HG03066 (cell line): ENCODE data around the gene OTOL1.

Source experiments
- ATAC-seq: cut with Tn5 transposase; IDR thresholded peaks from one replicate; pipeline ENCODE4 v1.9.1; 2021; ENCODE audit warnings: low read depth; ENCODE audit not compliant: unreplicated experiment

Gene OTOL1

DNA sequence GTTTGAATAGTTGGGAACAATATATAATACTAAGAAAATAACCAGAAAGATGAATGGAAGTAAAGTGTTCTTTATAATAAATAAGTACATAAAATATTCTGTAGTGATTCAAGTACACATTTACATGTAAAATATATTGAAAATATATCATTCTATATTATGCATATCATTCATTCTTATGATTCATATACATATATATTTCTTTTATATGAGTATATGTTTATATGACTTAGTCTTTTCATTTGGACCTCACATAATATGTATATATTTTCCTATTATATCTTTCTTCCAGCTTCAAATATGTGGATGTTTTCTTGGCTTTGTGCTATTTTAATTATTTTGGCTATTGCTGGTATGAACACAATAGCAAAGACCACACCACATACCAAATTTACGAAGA, at the start of gene OTOL1:
Gene OTOL1, plus strand, starts transcription at position 301 of the 400 bp plus-strand sequence. Its CDS starts 0 bp downstream, at position 301.
- no peak for ATAC-seq

GRCh38 chr3:161449785-161450184, 46.8 kb upstream of the OTOL1 start:
- no peak for ATAC-seq

DNA sequence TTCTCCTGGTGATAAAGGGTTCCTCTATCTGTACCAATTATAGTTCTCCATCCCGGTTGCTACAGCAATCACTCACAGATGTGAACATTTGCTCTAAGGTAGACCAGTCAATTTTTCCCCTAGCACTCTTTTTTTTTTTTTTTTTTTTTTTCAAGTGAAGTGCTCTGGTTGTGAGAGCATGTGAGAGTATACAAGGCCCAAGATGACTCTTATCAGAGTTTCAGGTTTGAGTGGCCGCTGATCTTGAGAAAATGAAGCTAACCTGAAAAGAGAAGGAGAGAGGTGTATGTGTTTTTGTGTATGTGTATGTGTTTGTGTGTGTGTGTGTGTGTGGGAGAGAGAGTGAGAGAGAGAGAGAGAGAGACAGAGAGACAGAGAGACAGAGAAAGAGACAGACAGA, 44.4 kb upstream of the OTOL1 start:
- ATAC-seq: no peak

DNA sequence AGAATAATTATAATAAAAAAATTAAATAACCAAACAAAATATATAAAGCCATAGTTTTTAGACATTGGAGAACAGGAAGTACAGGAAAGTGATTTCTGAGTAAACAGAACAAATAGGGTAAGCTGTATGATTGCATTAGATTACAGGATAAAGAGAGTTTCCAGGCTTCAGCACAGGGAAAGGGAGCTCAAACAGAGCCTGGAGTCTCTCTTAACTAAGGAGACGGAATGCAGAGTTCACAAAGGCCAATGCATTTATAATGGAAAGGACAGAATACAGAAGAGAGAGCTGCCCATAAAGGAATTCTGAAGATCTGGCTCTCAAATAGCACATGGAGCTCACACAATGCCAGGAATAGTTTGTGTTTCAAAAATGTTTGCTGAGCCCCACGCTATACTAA, 42.0 kb upstream of the OTOL1 start:
- no peak for ATAC-seq

DNA sequence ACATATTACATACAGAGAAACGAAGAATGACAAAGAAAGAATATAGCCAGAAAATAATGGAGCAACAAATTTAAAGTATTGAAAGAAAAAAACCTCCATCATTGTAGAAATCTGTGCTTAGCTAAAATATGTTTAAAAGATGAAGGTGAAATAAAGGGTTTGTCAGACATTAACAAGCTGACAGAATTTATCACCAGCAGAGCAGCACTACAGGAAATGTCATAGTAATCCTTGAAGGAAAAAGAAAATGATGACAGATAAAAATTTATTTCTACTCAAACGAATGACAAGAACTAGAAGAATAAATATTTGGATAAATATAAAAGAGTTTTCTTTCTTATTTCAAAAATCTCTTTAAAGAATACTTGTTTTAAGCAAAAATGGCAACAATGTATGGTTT, 40.6 kb upstream of the OTOL1 start:
- ATAC-seq: no peak

DNA sequence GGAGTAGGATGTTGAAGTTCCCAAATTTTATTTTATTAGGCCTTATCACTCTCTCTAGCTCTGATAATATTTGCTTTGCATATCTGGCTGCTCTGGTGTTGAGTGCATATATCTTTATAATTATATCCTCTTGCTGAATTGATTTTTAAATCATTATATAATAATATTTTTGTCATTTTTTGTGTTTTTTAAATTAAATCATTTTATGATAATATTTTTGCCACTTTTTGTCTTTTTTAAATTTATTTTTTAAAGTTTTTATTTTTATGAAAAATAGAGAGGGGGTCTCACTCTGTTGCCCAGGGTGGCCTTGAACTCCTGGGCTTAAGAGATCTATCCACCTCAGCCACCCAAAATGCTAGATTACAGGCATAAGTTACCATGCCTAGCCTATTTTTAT, 34.5 kb upstream of the OTOL1 start:
- no peak for ATAC-seq

DNA sequence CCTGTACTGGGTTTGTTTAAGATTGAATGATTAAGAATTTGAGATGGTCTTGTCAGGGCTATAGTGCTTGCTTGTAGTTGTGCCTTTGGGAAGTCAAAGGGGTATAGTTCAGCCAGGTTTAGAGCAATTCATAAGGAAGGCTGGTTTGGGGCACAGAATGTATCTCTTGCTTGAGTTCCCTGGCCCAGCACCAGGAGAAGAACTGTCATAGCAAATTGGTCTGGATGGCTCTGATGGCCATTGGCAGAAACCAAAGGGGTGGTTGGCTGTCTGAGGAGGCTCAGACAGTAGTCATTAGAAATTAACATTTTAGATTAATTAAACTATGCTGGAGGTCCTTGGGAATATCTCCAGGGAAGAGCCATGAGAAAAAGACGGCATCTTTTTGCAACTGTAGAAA, 25.4 kb upstream of the OTOL1 start:
- no peak for ATAC-seq

DNA sequence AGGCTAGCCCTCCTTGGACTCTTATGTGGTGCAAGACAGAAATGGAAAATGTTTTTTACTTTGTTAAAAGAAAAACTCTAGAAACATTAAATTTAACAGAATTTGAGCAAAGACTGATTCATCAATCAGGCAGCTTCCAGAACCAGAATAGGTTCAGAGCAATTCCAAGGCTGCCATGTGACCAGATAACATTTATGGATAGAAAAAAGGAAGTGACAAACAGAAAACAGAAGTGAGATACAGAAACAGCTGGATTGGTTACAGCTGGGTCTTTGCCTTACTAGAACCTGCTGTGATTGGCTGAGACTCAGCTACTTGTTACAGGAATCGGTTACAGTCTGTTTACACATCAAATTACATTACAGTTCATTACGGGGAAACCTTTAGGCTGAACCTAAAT, 22.5 kb upstream of the OTOL1 start:
- ATAC-seq: no peak

- no peak for ATAC-seq
These were observed 21.9 kb upstream of the OTOL1 start for GRCh38 chr3:161474741-161475140.

DNA sequence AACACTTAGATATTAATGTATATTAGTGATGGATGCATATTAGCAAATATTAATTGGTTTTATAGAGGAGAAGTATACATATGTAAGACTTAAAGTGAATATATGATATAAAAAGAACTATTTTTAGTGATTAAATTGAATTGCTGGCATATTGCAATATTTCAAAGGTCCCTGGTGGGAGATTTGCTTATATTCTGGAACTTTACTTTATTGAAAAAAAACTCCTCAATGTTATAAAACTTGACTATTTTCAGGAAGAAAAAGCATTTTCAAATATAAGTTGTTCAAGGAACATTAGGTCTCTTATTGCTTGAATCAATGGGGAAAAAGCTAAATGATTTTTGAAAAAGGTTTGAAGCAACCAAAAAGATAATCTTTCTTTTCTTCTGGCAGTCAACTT, 21.4 kb upstream of the OTOL1 start:
- ATAC-seq: no peak

DNA sequence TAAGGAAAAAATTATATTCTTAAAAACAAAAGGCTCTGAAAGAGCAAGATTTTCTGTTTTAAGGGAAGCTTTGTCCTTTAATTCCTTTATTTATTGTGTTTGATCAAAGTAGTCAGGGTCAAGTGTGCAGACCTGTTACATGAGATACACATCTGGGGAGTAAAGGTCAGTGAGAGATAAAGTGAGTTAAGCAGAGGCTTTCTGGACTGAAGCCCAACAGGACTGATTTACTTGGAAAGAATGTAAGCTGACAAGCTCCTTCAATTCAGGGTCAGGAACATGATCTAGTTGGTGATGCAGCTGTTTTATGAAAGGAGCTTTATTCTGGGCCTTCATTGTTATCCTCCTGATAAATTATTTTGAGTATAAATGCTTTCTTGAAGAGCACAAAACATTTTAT, 20.7 kb upstream of the OTOL1 start:
- no peak for ATAC-seq

- no peak for ATAC-seq
These were observed 12.4 kb upstream of the OTOL1 start for GRCh38 chr3:161484226-161484625.

DNA sequence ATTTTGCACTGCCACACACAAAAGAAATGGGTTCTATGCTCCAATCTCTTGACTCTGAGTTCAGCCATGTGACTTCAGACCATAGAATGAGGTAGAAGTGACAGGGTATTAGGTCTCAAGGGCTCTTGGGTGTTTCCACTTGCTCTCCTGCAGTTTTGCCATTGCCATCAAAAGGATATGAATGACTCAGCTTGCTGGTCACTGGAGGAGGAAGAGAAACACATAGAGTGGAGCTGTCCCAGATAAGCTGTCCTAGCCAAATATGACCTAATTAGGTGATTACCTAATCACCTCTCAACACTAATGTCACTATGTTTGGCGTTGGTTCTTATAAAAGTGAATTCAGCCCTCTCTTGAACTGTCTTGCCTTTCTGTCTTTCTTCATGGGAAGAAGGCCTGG, 8.3 kb upstream of the OTOL1 start:
- ATAC-seq: peak; percentile 35

GRCh38 chr3:161489395-161489794, 7.2 kb upstream of the OTOL1 start:
- peak; percentile 96 for ATAC-seq

GRCh38 chr3:161490845-161491244, 5.8 kb upstream of the OTOL1 start:
- peak; percentile 38 for ATAC-seq

DNA sequence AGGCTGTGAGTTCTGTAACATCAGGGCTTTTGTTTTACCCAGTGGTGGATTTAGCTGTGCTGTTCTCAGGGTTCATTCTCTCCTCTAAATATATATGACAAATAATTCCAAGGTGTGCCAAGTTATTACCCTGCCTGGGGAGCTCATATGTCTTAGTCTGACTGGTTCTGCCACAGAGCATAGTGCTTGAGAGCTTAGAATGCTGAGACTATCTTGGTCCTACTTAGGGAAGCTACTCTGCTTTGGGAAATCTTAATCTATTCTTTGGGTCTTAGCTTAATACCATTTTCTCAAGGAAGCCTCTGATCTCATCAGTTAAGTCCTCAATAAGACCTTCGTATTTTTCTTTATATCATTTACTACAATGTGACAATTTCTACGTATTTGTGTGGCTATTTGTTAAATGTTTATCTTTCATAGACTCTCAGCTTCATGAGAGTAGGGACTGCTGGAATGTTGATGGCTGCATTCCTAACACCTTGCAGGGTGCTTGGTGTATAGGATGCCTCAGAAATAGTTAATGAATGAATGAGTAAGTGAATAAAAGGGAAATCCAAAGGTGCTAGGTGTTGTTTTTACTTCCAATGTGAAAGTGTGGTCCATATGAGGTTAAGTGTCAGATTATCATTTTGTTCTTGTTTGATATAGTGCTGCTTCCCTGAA, 1.8 kb downstream of the OTOL1 start:
- no peak for ATAC-seq

DNA sequence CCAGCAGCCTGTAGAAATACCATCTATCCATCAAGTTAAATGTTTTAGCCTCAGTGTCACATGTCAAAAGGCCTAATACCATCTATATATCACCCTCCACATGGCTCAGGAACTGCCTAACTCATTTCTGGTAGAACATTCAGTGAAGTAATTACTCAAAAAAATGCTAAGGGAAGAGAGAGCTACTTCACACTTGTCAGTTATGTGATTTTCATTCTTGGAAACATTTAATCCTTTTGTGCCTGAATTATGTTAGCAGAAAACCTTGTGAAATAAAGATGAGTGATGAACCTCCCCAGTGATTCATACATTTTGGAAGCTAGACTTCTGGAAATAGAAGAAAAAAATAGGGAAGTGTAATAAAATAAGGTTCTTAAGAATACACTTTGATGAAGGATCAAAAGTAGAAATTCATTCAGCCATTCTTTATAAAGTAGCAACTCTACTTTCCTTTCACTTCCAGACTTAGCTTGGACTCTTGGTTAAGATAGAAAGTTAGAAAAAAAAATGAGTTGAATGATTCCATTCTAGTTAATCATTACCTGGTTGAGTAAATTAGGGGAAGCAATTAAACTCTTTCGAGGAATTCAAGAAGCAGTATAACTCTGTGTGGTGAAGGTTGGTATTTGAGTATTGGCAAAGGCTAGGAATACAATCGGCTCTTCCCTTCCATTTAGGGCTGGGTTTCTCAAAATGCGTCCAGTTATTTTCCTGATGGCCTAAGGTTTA, 3.6 kb downstream of the OTOL1 start:
- ATAC-seq: no peak

DNA sequence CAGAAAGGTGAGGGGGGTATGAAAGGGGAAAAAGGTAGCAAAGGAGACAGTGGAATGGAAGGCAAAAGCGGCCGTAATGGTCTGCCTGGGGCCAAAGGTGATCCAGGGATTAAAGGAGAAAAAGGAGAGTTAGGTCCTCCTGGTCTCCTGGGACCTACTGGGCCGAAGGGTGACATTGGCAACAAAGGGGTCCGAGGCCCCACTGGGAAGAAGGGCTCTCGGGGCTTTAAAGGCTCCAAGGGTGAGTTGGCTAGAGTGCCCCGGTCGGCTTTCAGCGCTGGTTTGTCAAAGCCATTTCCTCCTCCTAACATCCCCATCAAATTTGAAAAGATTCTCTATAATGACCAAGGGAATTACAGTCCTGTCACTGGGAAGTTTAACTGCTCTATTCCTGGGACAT, 6.7 kb downstream of the OTOL1 start:
- no peak for ATAC-seq

DNA sequence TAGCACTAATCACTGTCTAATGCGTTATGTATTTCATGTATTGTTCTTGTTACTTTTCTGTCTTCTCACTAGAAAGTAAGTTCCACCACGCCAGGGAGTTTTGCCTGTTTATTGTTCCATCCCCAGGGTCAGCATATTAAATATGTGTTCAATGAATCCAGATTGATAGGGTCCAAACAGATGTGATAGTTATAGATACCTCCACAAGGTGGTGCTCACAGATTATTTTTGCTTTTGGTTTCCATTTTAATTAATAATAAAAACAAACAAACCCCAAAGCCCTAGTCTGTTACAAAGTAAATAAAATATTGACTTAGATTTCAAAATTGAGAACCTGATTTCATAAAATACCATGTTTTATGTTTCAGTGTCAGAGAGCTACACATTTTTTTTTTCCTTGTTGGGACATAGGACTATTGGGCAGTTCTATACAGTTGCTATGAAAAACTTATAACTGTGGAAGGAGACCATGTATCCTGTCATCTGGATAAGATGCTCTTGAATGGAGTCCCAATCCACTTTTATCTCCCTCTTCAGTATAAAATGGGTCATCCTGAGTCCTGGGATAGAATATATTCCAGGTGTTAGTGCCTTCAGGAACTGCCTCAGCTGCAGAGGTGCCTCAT, 12.4 kb downstream of the OTOL1 start:
- ATAC-seq: peak; percentile 86

DNA sequence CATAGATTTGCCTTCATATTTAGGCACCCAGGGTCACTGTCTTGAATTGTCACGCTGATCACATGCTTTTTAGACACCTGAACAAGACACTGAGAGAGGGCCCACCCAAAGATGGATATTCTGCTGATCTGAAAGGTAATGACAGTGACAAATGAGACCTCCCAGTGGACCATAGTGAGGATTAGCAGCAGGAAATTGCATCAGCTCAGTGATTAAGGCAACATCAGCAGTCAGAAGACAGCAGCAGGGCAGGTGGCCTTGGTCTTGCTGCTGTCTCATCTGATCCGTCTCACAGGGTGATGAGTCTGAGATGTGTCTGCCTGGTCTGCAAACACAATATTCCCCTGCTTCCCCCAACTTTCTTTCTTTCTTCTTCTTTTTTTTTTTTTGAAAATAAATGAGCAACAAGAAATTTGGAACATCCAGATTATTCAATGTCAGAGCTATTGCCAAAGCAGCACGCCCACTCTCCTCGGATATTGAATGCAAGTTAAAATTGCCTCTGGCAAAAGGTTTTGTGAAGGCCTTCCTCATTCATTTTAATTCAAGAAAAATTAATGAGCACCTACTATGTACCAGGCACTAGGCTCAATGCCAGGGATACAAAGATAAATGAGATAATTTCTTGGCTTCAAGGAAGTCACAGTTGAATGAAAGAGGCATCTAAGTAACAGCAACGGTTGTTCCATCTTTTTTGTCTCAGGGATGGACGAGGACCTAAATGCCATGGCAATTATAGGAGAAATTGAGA, 14.1 kb downstream of the OTOL1 start:
- ATAC-seq: no peak

DNA sequence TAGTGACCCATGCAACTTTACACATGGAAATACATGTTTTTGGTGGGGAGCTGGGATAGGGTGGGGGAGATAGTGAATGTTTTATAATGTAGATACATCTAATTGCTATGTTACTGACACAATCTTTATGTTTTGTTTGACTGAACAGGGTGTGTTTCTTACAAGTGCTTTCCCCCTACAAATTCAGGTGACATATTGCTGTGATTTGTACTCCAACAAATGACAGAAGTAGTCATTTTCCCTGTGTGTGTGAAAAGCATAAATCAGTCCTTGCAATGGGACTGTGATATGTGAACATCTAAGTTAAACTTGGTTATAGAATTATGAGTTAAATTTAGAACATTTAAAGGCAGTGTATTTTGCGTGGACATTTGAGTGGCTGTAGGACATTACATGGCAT, 27.3 kb downstream of the OTOL1 start:
- no peak for ATAC-seq
